ENCODE measurements around the gene TSPYL6. TPM values are rescaled to one million over a fixed set of nuclear protein-coding genes. Genes with fewer than 3 reads are reported as not detected.

The TSPYL6 gene
- total RNA-seq, 1 donor from 2014 or later, result not detected

- H3K27ac Mint-ChIP-seq (ENCODE audit: unreplicated experiment), result no peak overlapping the region
- H3K4me1 Mint-ChIP-seq (ENCODE audit: unreplicated experiment), result peaks cover 20% of the 10 kb centered on the region
- no peaks in the 10 kb centered on the region for H3K27me3 Mint-ChIP-seq (ENCODE audit: unreplicated experiment)
- DNase-seq (ENCODE audit: extremely low spot score, unreplicated experiment), result no peak
- no peak overlapping the region for H3K4me3 Mint-ChIP-seq (ENCODE audit: unreplicated experiment)
- H3K9me3 Mint-ChIP-seq (ENCODE audit: unreplicated experiment), result no peaks in the 10 kb centered on the region
- no peak for TF ChIP-seq CTCF (IDR thresholded peaks at IDR 0.05)
- H3K36me3 Mint-ChIP-seq (ENCODE audit: unreplicated experiment), result no peaks in the 10 kb centered on the region
These were observed 27.1 kb downstream of the TSPYL6 start for GRCh38 chr2:54228945-54229344.

DNA sequence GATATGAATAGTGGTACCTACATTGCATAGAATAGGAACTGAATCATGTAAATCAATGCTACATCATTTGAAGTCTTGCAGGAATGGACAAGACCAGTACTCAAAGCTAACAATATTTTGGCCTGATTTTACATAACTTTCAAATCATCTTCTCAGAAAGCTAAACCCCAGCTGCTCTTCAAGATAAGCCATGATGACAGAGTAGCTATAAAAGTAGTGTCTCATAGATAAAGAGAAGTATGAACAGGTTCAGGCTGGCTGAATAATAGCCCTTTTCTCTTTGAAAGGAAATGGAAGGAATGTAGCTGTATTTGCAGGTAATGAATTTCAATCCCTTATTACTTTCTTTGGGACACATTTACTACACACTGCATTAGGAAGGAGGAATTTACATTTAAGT lies 28.2 kb downstream of the TSPYL6 start:
- no peak overlapping the region for H3K4me3 Mint-ChIP-seq (ENCODE audit: unreplicated experiment)
- no peak overlapping the region for H3K27ac Mint-ChIP-seq (ENCODE audit: unreplicated experiment)
- H3K4me1 Mint-ChIP-seq (ENCODE audit: unreplicated experiment), result peaks cover 20% of the 10 kb centered on the region
- no peaks in the 10 kb centered on the region for H3K9me3 Mint-ChIP-seq (ENCODE audit: unreplicated experiment)
- no peaks in the 10 kb centered on the region for H3K27me3 Mint-ChIP-seq (ENCODE audit: unreplicated experiment)
- no peaks in the 10 kb centered on the region for H3K36me3 Mint-ChIP-seq (ENCODE audit: unreplicated experiment)
- DNase-seq (ENCODE audit: extremely low spot score, unreplicated experiment), result no peak
- no peak for TF ChIP-seq CTCF (IDR thresholded peaks at IDR 0.05)

DNA sequence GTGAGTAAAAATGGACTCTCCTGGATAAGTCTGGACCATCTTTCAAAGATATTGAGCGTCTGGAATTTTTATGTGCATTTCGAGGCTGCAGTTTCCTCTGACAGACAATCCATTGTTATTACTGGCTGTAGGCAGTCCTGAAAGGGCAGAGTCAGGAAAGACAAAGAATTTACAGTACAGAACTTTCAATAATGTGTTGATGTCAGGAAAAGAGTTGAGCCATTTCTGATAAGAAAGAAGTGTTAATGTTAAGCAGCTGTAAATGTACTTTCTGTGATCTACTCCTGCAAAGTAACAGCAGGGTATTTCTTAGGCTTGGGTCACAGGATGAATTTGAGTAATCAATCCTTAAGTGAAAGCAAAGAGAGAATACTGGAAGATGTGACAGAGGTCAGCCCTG lies 29.8 kb downstream of the TSPYL6 start:
- DNase-seq (ENCODE audit: extremely low spot score, unreplicated experiment), result no peak
- Mint-ChIP-seq H3K36me3 (ENCODE audit: unreplicated experiment) (no peaks in the 10 kb centered on the region), H3K4me1 (ENCODE audit: unreplicated experiment) (peaks cover 20% of the 10 kb centered on the region), H3K4me3 (ENCODE audit: unreplicated experiment) (no peak overlapping the region), H3K27me3 (ENCODE audit: unreplicated experiment) (no peaks in the 10 kb centered on the region), H3K27ac (ENCODE audit: unreplicated experiment) (peak overlapping the region; percentile 39), H3K9me3 (ENCODE audit: unreplicated experiment) (no peaks in the 10 kb centered on the region)
- no peak for TF ChIP-seq CTCF (IDR thresholded peaks at IDR 0.05)

DNA sequence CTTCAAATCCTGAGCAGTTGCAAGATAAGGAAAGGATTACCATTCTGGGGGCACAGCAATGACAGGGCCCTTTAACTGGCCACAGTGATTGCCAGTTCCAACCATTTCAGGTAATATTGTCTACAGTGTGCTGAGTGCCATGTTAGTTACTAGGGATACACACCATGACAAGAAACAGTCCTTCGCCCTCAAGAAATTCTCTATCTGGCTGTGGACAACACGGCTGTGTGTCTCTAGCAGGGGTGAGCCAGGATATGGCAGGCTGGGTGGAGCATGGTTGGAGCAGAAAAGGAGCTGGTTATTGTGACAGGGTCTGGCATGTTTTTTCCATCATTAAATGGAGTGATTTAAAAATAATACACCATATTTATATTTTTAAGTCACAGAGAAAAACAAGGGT lies 31.0 kb downstream of the TSPYL6 start:
- no peak overlapping the region for H3K27ac Mint-ChIP-seq (ENCODE audit: unreplicated experiment)
- no peaks in the 10 kb centered on the region for H3K9me3 Mint-ChIP-seq (ENCODE audit: unreplicated experiment)
- no peaks in the 10 kb centered on the region for H3K27me3 Mint-ChIP-seq (ENCODE audit: unreplicated experiment)
- H3K4me1 Mint-ChIP-seq (ENCODE audit: unreplicated experiment), result peaks cover 20% of the 10 kb centered on the region
- no peak overlapping the region for H3K4me3 Mint-ChIP-seq (ENCODE audit: unreplicated experiment)
- no peak for TF ChIP-seq CTCF (IDR thresholded peaks at IDR 0.05)
- no peaks in the 10 kb centered on the region for H3K36me3 Mint-ChIP-seq (ENCODE audit: unreplicated experiment)
- DNase-seq (ENCODE audit: extremely low spot score, unreplicated experiment), result no peak

- TF ChIP-seq CTCF (IDR thresholded peaks at IDR 0.05), result no peak
- Mint-ChIP-seq H3K9me3 (ENCODE audit: unreplicated experiment) (peaks cover 19% of the 10 kb centered on the region), H3K4me1 (ENCODE audit: unreplicated experiment) (peaks cover 43% of the 10 kb centered on the region), H3K36me3 (ENCODE audit: unreplicated experiment) (peaks cover 9% of the 10 kb centered on the region), H3K27me3 (ENCODE audit: unreplicated experiment) (no peaks in the 10 kb centered on the region), H3K4me3 (ENCODE audit: unreplicated experiment) (no peak overlapping the region), H3K27ac (ENCODE audit: unreplicated experiment) (no peak overlapping the region)
- no peak for DNase-seq (ENCODE audit: extremely low spot score, unreplicated experiment)
These were observed 42.9 kb downstream of the TSPYL6 start for GRCh38 chr2:54213082-54213481.

Measured in osteocyte (in vitro differentiated cells).